Endometrial microvascular endothelial cells (primary cell): Measurements from ENCODE around the gene PARP8. TPM values are rescaled to one million over a fixed set of nuclear protein-coding genes. Genes with fewer than 3 reads are reported as not detected.

Experiments used
- in situ Hi-C: cut with HindIII; loops from 2 replicates; pipeline ENCODE4 v1.10.0; 2017; ENCODE audit warnings: low sequenced_read_pairs, low pct_unique_long_range_greater_than_20kb; ENCODE audit errors: inconsistent ontology term
- total RNA-seq: library from RNA; depleted of rRNA; stranded (reverse); fragments of >200 nt; gene quantifications from one replicate; pipeline ENCODE4 v1.2.3, GENCODE V29; 2015; ENCODE audit errors: inconsistent ontology term

PARP8 gene
- total RNA-seq, 1 donor from 2014 or later, result 0.09 TPM

DNA sequence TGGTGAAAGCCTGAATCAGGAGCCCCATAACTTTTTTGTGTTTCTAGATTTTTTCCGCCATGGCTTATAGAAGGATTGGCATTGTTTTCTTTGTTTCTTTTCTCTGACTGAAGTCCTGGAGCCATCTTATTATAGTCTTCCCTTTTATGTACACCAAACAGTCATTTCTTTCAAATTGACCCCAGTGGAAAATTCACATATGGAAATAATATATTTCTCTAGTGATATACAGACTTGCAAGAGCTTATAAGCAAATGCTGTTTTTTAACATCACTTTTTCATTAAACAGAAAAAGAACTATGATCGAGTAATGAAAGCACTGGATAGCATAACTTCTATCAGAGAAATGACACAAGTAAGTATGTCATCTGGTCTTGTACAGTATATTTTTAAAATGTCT, 155.6 kb downstream of the PARP8 start:
- in situ Hi-C loops, result no loop called here

DNA sequence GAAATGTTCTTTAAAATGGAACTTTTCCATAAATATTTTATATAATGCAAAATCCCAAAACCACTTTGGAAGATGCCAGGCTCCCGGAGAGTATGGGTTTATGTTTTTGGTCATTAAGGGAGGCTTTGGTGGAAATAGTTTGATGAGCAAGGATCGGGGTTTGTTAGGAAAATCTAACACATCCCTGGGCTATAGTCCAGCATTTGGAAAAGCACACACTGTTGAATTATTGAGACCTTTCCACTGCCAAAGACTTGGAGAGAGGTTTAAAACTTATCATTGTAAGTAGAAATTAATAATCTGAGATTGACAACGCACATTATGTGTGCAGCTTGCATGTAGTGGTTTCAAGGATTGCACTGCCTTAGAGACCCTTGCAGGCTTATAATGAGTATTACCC, 156.3 kb downstream of the PARP8 start:
- in situ Hi-C loops, result no loop called here

DNA sequence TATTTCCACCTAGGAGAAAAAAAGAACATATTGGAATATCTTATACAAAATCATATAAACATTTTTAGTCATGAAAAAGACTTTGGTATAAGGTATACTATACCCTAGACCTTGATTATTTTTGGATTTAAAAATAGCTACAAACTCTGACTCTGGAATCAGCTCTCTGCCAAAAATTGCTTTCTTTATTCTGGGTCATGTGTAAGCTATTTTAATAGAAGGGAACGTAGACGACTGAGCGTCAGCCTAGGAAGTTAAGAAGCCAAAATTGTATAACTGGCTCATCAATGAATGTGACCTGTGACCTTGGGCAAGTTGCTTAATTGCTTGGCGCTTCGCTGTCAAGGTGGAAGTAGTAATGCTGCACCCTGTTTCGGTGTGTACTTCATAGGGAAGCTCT, 157.1 kb downstream of the PARP8 start:
- in situ Hi-C loops, result no loop called here

DNA sequence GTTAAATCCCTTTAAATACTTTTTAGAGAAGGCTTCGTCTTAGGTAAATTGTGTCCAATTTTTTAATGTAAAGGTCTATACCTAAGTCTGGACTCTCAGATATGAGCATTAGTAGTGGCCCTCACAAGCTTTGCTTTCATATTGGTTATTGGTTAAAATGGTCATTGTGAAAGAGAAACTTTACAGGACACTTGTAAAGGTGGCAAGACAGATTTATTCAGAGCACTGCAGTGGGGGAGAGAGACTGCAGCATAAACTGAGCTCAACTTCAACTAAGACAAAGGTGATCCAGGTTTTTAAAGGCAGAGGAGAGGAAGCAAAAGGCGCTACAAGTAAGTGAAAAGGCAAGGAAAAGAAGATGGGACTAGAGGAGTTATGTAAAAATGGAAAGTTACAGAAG, 157.7 kb downstream of the PARP8 start:
- in situ Hi-C loops, result no loop called here

DNA sequence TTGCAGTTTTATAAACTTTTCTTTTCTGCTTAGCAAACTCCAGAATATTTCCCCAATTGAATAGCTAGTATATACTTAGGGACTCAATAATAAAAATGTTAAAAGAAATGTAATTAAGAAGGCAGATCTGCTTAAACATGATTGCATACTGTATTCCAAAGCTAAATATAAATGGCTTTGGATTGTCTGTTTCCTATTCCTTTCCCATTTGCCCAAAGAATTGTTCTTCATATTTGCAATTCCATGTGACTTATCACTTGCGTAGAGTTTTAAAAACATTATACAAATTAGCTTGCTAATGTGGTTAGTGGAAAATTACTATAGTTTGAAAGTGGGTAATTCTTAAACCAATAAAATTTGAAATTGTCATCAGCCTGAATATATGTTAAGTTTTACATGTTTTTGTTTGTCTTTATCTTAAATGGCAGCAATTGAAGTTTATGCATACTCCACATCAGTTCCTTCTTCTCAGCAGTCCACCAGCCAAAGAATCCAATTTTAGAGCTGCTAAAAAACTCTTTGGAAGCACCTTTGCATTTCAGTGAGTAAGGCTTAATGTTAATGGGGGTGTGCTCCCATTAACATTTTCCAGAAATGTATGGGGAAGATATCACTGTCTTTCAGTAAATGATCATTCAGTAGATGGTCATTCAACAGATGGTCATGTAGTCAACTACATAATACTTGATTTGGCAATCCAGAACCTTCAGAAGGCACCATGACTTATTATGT, 161.2 kb downstream of the PARP8 start:
- in situ Hi-C loops, result no loop called here

DNA sequence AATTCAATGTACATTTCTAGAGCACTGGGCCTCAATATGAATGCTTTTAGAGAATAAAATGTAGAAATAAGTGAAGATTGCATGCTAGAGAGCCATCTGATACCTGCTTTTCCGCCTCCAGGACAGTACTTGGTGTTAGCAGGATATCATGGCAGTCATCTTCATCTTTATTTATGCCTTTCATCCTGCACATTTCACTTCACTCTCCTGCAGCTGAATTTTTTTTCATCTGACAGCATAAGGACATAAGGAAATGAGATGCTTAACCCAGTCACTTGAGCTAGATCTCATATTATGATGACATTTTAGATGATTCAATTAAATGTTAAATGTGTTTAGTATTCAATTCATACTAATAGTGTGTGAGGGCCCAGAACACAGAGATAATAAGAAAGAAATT, 162.6 kb downstream of the PARP8 start:
- in situ Hi-C loops, result no loop called here

DNA sequence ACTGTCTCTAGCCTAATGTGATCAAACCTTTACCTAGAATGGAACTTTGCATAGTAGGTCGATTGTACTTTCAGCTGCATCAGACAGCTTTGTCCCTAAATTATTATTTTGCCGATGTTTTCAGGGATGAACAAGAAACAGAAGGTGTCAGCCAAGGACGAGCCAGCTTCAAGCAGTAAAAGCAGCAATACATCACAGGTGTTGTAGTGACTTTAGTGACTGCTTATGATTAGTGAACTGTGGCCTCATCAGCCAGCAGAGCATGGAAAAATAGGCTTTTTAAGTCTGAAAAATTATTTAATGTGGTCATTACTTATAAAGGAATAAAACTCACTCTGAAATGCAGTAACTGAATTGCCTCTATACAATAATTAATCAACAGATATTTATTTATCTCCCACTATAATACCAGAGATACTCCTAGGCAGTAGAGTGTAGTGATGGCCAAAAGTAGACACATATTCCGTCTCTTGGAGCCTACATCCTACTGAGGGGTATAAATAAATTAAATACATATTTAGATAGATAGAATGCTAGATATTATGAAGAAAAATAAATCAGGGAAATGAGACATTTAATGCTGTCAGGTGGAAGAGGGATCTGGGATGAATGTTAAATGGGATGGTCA, 166.3 kb downstream of the PARP8 start:
- in situ Hi-C loops, result no loop called here

DNA sequence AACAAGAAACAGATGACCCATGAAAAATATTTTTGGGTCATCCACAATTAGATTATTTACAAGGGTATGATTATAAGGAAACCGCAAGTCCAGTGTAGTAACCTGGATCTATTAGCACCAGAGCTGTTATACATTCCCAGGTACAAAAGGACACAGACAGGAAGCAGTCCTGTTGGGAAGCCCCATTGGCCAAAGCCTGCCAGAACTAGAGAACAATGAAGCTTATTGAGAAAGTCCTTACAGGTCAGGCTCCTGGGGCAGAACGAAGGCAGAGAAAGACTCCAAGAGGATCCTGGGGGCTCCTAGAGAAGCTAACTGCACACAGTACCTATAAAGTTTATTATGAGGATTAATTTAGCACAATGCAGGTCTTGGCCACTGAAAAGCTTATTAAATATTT, 169.9 kb downstream of the PARP8 start:
- in situ Hi-C loops, result no loop called here

DNA sequence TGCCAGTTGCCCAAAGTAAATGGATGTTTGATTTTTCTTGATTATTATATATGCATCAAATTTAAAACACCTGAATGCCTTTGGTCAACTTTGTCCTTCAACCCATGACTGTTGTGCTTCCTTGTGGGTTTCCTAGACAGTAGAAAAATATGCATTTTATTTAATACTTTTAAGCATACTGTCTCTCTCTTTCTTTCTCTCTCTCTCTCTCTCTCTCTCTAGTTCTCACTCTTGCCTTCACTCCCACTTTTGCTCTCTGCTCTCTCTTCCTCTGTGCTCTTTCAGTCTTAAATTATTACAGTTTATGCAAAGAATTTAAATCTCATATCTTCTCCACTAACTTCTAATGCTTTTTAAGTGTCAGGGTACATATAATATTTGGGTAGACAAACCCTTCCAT, 173.0 kb downstream of the PARP8 start:
- in situ Hi-C loops, result no loop called here

DNA sequence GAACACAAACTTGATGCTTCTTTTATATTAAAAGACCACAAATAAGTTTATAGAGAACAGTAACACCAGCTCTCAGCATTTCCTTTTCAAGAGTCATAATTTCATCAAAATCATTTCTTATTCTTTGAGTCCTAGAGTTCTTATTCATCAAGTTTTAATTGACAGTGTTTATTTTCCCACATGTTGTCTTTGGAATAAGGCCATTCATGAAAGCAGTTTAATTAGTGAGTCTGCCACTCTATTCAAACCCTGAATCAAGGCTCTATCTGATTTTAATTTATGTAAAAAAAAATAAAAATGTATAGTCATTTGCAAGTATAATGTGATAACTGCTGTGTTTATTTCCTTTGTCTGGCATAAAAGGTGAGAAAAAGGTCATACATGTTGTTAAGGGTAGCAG, 176.7 kb downstream of the PARP8 start:
- in situ Hi-C loops, result no loop called here

DNA sequence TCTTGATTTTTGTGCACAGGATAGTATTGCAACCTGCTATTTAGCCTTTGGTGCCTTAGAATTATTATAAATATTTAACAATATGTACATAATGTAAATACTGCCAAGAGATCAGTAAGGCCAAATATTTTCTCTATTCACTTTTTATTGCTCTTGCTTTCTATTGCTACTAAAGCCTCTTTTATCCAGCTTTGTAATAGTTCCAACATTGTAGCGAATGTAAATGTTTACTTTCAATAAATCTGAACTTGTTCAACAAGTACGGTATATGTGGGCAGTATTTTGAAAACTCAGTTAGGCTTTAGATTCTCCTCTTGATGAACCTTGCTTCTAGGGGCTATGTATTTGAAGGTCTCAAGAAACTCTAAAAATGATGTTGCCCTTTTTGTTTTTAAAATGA, 179.8 kb downstream of the PARP8 start:
- in situ Hi-C loops, result no loop called here

DNA sequence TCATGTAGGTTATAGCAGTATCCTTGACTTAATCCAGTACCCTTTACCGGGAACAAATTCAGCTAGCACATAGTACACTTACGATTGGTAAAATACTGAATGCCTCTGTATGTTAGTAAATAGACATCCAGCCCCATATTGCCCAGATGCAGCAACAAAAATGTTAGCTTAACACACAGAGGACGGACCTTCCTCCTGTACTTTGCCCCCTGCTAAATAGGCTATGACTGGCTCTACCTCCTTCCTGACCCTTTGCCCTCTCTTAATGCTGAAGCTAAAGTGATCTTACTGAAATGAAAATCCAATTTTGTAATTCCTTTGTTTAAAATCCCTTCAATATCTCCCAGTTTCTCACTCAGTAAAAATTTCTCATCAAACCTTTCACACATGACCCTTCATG, 183.1 kb downstream of the PARP8 start:
- in situ Hi-C loops, result no loop called here

DNA sequence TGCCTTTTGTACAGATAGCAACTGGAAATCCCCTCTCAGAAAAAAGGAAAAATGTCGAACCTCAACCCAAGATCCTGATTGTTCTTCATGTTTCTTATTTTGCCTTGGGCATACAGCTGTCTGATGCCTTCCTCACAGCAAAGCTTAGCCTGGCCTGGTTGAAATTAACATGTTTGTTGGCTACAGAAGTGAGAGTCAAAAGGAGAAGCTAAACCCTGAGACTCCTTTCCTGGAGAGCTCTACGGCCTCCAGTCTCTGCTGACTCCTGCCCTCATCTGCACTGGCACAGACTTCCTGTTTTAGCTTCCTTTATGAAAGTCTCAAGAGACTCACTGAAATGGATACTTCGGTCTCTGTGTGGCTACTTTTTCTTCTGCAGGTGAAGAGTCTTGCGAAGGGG, 186.7 kb downstream of the PARP8 start:
- in situ Hi-C loops, result no loop called here

DNA sequence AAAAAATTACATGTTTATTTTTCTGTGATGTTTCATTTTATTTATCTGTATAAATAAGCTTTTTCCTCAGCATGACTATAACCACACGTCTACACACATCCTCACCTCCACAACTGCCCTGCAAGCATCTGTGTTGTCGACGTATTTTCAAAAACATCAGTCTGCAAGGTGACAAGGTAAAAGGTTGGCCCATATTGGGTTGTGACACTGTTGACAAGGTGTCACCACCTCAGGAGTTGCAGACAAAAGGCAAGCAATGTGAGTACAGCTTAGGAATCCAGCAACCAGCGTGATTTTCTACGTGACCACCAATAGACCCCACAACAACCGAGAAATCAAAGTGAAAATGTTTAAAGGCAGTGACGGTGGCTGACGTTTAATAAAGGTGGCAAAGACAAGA, 187.6 kb downstream of the PARP8 start:
- in situ Hi-C loops, result no loop called here

DNA sequence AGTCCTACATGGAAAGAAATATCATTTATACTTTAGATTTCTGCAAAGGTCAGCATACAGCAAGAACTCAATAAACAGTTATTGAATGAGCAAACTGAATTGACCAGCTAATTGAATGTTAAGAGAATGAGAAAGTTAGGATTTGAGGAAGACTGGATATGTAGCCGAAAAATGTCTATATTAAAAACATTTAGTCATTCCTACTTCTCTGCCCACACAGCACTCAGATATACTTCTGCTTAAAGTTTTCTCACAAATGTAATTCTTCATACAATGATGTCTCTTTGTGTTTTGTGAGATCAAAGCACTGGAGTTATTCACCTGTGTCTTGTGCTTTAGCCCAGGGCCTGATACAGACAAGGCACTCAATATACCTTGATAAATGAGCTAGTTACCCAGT, 188.6 kb downstream of the PARP8 start:
- in situ Hi-C loops, result no loop called here

DNA sequence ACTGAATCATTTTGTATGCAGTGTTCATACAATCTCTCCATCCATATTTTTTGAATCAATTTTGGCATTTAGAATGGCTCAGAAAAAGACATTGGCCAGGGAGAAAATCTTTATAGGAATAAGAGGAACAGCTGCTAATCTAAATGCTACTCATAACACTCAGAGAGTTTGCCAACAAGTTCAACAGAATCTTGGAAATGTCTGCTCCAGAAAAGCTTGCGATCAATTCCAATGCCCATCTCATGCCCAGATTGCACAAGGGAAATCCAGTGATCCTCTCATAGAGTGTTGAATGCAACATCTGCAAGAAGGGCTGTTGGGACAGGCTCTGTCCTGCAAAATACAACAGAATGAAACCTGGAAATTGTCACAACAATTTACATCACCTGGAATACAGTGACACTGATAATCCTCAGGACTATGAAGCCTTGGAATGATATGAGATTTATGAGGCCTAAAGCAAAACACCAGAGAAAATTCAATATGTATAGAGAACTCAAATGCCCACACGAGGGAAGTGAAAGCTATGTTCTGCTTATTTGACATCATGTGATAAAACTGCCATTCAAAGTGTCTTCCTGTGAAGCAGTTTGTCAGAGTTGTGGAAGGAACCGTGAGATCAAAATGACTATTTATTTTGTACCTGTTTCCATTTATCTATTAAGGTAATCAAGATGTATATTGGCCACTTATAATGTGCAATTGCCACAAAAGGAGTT, 190.1 kb downstream of the PARP8 start:
- in situ Hi-C loops, result no loop called here

DNA sequence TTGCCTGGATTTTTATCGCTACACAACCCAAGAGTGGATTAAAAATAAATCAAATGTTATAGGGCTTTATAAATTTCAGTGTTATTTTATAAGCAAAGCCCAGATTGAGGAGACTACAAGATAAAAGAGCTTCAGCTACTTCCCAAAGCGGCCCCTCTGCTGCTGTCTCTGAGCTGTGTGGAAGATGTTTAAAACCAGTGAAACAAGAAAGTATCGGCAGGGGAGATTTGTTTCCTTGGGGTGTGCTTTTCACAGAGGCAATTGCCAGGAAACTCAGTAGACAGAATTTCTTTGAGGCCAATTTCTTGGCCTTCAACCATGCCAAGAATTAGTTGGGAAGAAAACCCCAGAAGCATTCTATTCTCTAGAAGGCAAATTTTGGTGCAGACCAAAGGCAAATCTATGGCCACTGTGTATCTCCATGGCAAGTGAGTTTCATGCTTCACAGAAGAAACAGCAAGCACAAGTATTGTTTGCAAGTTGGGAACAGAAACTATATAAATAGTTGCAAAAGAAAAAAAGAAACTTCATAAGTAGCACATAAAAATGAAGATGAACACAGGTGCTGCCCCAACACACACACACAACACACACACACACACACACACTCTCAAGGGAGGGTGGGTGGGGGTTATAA, 197.2 kb downstream of the PARP8 start:
- in situ Hi-C loops, result no loop called here

DNA sequence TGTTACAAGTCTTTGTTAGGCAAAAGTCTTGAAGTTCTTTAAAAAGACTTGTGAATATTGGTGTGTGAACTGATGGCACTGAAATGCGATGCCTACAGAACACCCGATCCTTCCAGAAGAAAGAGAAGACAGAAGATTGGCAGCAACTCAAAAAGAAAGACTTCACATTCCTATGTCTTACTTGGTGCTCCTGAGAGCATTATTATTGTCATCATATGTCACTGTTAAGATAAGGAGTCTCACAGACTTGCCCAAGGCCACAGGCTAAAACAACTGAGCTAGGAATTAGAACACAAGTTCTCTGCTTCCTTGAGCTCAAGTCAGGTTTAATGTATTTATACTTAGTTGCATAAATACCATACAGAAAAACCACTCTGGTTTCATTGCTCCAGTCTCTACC, 198.0 kb downstream of the PARP8 start:
- in situ Hi-C loops, result no loop called here

DNA sequence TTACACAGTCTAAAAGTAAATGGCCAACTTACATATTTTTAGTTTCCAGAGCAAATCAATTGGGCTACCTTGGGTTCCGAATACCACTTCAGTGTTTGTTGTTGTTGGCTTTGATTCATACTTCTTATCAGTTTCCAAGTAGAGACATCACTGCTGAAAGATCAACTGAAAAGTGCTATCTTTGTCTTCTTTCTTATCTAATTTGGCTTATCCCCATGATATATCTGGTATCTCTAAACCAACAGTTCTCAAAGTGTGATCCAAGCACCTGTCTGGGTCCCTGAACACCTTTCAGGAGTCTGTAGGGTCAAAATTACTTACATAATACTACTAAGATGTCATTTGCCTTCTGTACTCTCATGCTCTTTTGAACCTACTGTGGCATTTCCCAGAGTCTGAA, 200.0 kb downstream of the PARP8 start:
- in situ Hi-C loops, result no loop called here

DNA sequence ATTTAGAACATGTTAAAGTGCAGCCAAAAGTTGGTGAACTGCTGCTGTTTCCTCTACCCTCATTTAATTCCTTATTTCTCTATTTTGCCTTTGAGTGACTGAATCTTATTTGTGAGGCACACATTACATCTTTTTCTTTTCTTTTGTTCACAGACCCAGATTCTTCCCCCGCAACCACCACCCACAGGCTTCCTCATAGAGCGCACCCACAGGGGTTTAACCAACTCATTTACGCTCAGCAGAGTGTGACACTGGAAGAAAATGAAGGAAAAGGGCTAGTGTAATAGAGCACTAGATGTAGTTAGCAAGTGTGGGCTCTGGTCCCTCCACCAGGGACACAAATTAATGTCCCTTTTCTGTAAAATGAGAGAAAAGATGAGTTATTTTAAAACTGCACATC, 200.7 kb downstream of the PARP8 start:
- in situ Hi-C loops, result no loop called here
